ENCODE measurements around the gene HHAT.

GRCh38 chr1:210367566-210367965 lies 38.9 kb downstream of the HHAT start:
- TF ChIP-seq HEYL (CRISPR knock-in tag; IDR thresholded peaks at IDR 0.05), result no peak
- no peak for TF ChIP-seq CTCF (IDR thresholded peaks at IDR 0.05)
